Neural progenitor cell (in vitro differentiated cells): Measurements from ENCODE around the gene CAPZA1. TPM values are rescaled to one million over a fixed set of nuclear protein-coding genes. Genes with fewer than 3 reads are reported as not detected.

ENCODE experiments used
- DNase-seq: peaks from one replicate; pipeline ENCODE4 v3.0.0-alpha.2; 2016; ENCODE audit warnings: low spot score
- H2AFZ ChIP-seq: fragments of 200-600 bp; sonication (generic); replicated peaks from 2 replicates; pipeline ENCODE4 v1.6.1; 2016; ENCODE audit warnings: antibody characterized with exemption
- H3F3A ChIP-seq: fragments of 200-600 bp; sonication (generic); 2 replicates; pipeline ENCODE4 v1.6.1; 2016; ENCODE audit warnings: antibody characterized with exemption, low read depth
- H3K27ac ChIP-seq: fragments of 200-600 bp; sonication (generic); 2 replicates; pipeline ENCODE4 v1.5.1; 2016; ENCODE audit warnings: mild to moderate bottlenecking
- H3K27me3 ChIP-seq: fragments of 200-600 bp; sonication (generic); 2 replicates; pipeline ENCODE4 v1.6.1; 2016; ENCODE audit warnings: mild to moderate bottlenecking, moderate library complexity
- H3K36me3 ChIP-seq: fragments of 200-600 bp; sonication (generic); 2 replicates; pipeline ENCODE4 v1.5.1; 2016
- H3K4me1 ChIP-seq: fragments of 200-600 bp; sonication (generic); 2 replicates; pipeline ENCODE4 v1.6.1; 2016; ENCODE audit warnings: mixed run types
- H3K4me2 ChIP-seq: fragments of 200-600 bp; sonication (generic); 2 replicates; pipeline ENCODE4 v1.6.1; 2016
- H3K4me3 ChIP-seq: fragments of 200-600 bp; sonication (generic); 2 replicates; pipeline ENCODE4 v1.5.1; 2016
- H3K79me2 ChIP-seq: fragments of 200-600 bp; sonication (generic); 2 replicates; pipeline ENCODE4 v1.6.1; 2016; ENCODE audit warnings: low read depth
- H3K9ac ChIP-seq: fragments of 200-600 bp; sonication (generic); 2 replicates; pipeline ENCODE4 v1.6.1; 2016
- H3K9me3 ChIP-seq: fragments of 200-600 bp; sonication (generic); 2 replicates; pipeline ENCODE4 v1.5.1; 2016; ENCODE audit warnings: low read depth
- H4K20me1 ChIP-seq: fragments of 200-600 bp; sonication (generic); 2 replicates; pipeline ENCODE4 v1.6.1; 2016; ENCODE audit warnings: low read depth
- H3K27ac Mint-ChIP-seq: 3 replicates; pipeline ENCODE4 v1.8.0; 2021; ENCODE audit warnings: mixed read lengths
- H3K27me3 Mint-ChIP-seq: 2 replicates; pipeline ENCODE4 v1.8.0; 2022; ENCODE audit warnings: low read depth, mild to moderate bottlenecking, inconsistent platforms, moderate library complexity, mixed read lengths; ENCODE audit not compliant: insufficient read depth
- H3K36me3 Mint-ChIP-seq: 3 replicates; pipeline ENCODE4 v1.8.0; 2021; ENCODE audit warnings: mixed read lengths
- H3K4me1 Mint-ChIP-seq: 3 replicates; pipeline ENCODE4 v1.8.0; 2021; ENCODE audit warnings: mixed read lengths
- H3K4me3 Mint-ChIP-seq: 3 replicates; pipeline ENCODE4 v1.8.0; 2021; ENCODE audit warnings: mild to moderate bottlenecking, moderate library complexity, mixed read lengths
- H3K9me3 Mint-ChIP-seq: 3 replicates; pipeline ENCODE4 v1.8.0; 2020; ENCODE audit warnings: mixed read lengths
- EZH2 ChIP-seq: fragments of 200-600 bp; sonication (generic); IDR thresholded peaks from 2 replicates; pipeline ENCODE4 v1.6.1; 2017; ENCODE audit warnings: antibody characterized with exemption, mild to moderate bottlenecking, moderate library complexity
- EZH2phosphoT487 ChIP-seq: fragments of 200-600 bp; sonication (generic); IDR thresholded peaks from 2 replicates; pipeline ENCODE4 v1.6.1; 2017; ENCODE audit warnings: antibody characterized with exemption
- total RNA-seq: library from RNA; depleted of rRNA; stranded (reverse); fragments of >200 nt; gene quantifications from 2 replicates; pipeline ENCODE4 v1.2.3, GENCODE V29; 2015; ENCODE audit warnings: low replicate concordance
- TF ChIP-seq, protein P1 (sequence below): fragments of 200-600 bp; sonication (generic); IDR thresholded peaks from 2 replicates; pipeline ENCODE4 v1.5.1; 2017; ENCODE audit warnings: antibody characterized with exemption, mild to moderate bottlenecking

CAPZA1 gene
- total RNA-seq, 1 donor from 2014 or later: 218 TPM

DNA sequence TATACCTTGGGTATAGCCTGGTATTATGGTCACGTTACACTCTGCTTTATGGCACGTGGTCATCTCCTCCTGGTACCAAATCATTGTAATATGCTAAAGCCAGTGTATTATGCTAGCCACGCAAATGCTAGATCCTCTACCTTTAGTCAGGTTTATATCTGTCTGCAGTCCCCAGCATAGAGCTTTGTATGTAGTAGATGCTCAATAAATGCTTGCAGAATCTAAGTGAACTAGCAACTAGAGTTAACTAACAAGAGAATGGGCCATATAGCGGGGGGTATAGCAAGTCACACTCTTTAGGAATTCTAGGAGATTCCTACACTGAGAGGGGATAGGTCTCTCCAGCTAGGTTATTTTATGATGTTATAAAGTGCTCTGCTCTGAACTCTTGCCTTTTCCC is 57.9 kb downstream of the CAPZA1 start:
- peaks cover 32% of the 10 kb centered on the region for H3K4me1 ChIP-seq
- no peak overlapping the region for H3K4me3 ChIP-seq
- peaks cover 12% of the 10 kb centered on the region for H3K9me3 Mint-ChIP-seq
- no peak overlapping the region for H3K27ac ChIP-seq
- H3K9me3 ChIP-seq: no peaks in the 10 kb centered on the region
- no peak overlapping the region for H3K4me2 ChIP-seq
- no peak overlapping the region for H2AFZ ChIP-seq
- H3K79me2 ChIP-seq: peaks cover 54% of the 10 kb centered on the region
- H3F3A ChIP-seq: peaks cover 28% of the 10 kb centered on the region
- peaks cover 33% of the 10 kb centered on the region for H3K4me1 Mint-ChIP-seq
- H3K9ac ChIP-seq: no peak overlapping the region
- no peaks in the 10 kb centered on the region for H3K36me3 ChIP-seq
- peaks cover 33% of the 10 kb centered on the region for H3K36me3 Mint-ChIP-seq
- peaks cover 3% of the 10 kb centered on the region for H3K27me3 Mint-ChIP-seq
- H3K4me3 Mint-ChIP-seq: no peak overlapping the region
- H3K27ac Mint-ChIP-seq: no peak overlapping the region
- no peaks in the 10 kb centered on the region for H3K27me3 ChIP-seq
- TF ChIP-seq, protein P1, sequence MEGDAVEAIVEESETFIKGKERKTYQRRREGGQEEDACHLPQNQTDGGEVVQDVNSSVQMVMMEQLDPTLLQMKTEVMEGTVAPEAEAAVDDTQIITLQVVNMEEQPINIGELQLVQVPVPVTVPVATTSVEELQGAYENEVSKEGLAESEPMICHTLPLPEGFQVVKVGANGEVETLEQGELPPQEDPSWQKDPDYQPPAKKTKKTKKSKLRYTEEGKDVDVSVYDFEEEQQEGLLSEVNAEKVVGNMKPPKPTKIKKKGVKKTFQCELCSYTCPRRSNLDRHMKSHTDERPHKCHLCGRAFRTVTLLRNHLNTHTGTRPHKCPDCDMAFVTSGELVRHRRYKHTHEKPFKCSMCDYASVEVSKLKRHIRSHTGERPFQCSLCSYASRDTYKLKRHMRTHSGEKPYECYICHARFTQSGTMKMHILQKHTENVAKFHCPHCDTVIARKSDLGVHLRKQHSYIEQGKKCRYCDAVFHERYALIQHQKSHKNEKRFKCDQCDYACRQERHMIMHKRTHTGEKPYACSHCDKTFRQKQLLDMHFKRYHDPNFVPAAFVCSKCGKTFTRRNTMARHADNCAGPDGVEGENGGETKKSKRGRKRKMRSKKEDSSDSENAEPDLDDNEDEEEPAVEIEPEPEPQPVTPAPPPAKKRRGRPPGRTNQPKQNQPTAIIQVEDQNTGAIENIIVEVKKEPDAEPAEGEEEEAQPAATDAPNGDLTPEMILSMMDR: no peak
- TF ChIP-seq EZH2 (no peak), EZH2phosphoT487 (no peak)
- H4K20me1 ChIP-seq: peaks cover 18% of the 10 kb centered on the region
- no peak for DNase-seq

DNA sequence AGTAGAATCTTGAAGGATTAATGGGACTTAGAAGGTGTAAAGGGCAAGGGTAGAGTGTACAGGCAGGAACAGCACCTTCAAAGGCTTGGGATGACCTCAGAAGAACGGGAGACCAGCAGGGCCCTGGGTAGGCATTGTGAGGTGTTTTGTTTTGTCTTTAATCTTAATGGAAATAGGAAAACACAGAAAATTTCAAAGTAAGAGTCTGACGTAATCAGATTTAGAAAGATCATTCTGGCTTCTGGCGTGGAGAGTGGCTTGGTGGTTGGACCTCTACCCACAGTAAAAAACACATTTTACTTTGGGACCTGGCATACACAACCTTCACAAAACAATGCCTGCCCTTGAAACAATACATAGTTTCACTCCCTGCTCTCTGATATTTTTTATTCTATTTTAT is 59.0 kb downstream of the CAPZA1 start:
- H3K4me2 ChIP-seq: peak overlapping the region; percentile 39
- Mint-ChIP-seq H3K4me1 (peaks cover 24% of the 10 kb centered on the region), H3K27ac (no peak overlapping the region), H3K27me3 (peaks cover 3% of the 10 kb centered on the region), H3K36me3 (peaks cover 33% of the 10 kb centered on the region), H3K4me3 (no peak overlapping the region), H3K9me3 (peaks cover 12% of the 10 kb centered on the region)
- H3K9ac ChIP-seq: no peak overlapping the region
- no peaks in the 10 kb centered on the region for H3K9me3 ChIP-seq
- DNase-seq: no peak
- H2AFZ ChIP-seq: no peak overlapping the region
- H3K4me3 ChIP-seq: no peak overlapping the region
- peaks cover 18% of the 10 kb centered on the region for H4K20me1 ChIP-seq
- H3K27me3 ChIP-seq: no peaks in the 10 kb centered on the region
- H3F3A ChIP-seq: peaks cover 19% of the 10 kb centered on the region
- TF ChIP-seq, protein P1: no peak
- TF ChIP-seq EZH2phosphoT487: no peak
- no peak for TF ChIP-seq EZH2
- no peak overlapping the region for H3K27ac ChIP-seq
- H3K4me1 ChIP-seq: peaks cover 27% of the 10 kb centered on the region
- peaks cover 54% of the 10 kb centered on the region for H3K79me2 ChIP-seq
- H3K36me3 ChIP-seq: no peaks in the 10 kb centered on the region

DNA sequence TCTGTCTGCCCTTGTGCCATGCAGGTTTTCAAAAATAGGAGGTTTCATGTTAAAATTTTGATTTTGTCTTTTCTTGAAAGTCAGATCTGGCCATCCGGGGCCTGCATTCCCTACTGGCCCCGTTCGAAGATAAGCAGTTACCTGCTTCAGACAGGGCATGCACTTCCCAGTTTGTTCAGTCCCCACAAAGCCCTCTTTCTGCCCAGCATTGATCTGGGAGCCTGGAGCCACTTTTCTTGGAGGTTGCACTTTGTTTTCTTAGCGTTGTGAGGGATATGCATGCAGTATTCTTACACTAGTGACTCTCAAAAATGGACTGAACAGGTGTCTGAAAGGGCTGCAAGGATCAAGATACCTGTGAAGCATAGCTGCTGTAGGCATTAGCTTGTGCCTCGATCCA is 66.3 kb downstream of the CAPZA1 start:
- Histone ChIP-seq H3K4me2 (no peak overlapping the region), H2AFZ (no peak overlapping the region), H3K4me1 (no peaks in the 10 kb centered on the region), H3K4me3 (no peak overlapping the region), H3K79me2 (peaks cover 5% of the 10 kb centered on the region), H3K9ac (no peak overlapping the region), H3F3A (no peaks in the 10 kb centered on the region), H3K9me3 (no peaks in the 10 kb centered on the region), H3K27ac (no peak overlapping the region), H3K27me3 (no peaks in the 10 kb centered on the region), H4K20me1 (peaks cover 14% of the 10 kb centered on the region), H3K36me3 (no peaks in the 10 kb centered on the region)
- TF ChIP-seq, protein P1: no peak
- TF ChIP-seq EZH2phosphoT487 (no peak), EZH2 (no peak)
- Mint-ChIP-seq H3K4me1 (no peaks in the 10 kb centered on the region), H3K36me3 (peaks cover 22% of the 10 kb centered on the region), H3K4me3 (no peak overlapping the region), H3K9me3 (peaks cover under 1% of the 10 kb centered on the region), H3K27me3 (no peaks in the 10 kb centered on the region), H3K27ac (no peak overlapping the region)
- no peak for DNase-seq
